Skeletal muscle cell (primary cell): Measurements from ENCODE around the gene FAM161A.
"Not testable (repeated sequence)": the region's sequence is repeated elsewhere in the genome, so short reads cannot be mapped to it uniquely, and the experiment has no call there.

ENCODE experiments used
- DNase-seq: peaks from one replicate; pipeline ENCODE4 v3.0.0-alpha.2; 2010; ENCODE audit warnings: low read depth
- H3K4me3 ChIP-seq: 2 replicates; pipeline ENCODE4 v1.5.1; 2011; ENCODE audit warnings: low read depth, mild to moderate bottlenecking, control low read depth, low read length, moderate library complexity

Gene FAM161A

DNA sequence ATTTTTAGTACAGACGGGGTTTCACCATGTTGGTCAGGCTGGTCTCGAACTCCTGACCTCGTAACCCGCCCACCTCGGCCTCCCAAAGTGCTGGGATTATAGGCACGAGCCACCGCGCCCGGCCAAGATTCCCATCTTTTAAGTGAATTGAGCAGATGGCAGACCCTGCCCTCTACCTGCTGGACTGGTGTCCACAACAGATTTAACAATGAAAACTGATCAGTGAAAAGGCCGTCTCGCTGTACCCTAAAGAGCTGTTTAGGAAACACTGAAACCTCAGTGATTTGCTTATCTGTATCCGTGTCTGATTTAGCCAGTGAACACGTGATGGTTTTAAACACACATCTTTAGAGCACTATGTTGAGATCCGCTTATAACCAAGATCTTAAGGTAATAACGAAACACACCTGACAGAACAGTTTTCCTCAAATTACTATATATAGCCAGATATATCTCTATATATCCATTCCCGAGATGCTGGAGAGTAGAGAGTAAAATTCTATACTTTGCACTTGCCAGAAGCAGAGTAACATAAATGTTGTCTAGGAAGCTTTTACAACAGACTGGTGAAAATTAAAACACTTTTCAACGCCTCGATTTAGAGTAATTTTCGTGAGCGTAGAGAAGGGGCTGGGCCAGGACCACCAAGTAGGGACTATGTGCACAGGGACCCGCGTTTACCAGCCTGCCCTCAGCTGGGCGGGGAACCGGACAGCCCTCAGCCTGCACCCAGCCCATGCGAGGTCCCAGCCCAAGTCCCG is 594 bp downstream of the FAM161A start:
- DNase-seq = no peak
- H3K4me3 ChIP-seq = peak overlapping the region; percentile 89

DNA sequence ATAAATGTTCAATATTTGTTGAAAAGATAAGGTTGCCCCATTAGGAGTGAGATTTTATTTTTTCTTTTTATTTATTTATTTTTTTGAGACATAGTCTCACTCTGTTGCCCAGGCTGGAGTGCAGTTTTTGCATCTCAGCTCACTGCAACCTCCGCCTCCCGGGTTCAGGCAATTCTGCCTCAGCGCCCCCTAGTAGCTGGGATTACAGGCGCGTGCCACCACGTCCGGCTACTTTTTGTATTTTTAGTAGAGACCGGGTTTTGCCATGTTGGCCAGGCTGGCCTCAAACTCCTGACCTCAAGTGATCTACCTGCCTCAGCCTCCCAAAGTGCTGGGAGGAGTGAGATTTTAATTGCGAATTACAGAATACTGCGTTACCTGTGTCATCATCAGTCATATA is 2.6 kb downstream of the FAM161A start:
- not testable (repeated sequence) for H3K4me3 ChIP-seq, DNase-seq

DNA sequence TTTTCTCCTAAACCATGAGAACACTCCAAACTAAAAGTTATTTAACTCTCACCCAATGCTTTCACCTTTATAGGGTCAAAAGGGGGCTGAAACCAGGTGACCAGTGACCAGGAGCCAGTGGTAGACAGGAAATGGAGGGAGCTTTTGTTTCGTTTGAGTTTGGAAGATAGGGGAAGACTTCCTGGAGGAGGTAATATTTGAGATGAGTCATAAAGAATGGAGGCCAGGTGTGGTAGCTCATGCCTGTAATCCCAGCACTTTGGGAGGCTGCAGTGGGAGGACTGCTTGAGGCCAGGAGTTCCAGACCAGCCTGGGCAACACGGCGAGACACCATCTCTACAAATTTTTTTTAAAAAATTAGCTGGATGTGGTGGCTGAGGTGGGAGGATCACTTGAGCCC is 8.5 kb downstream of the FAM161A start:
- no peak for DNase-seq
- H3K4me3 ChIP-seq = no peak overlapping the region

DNA sequence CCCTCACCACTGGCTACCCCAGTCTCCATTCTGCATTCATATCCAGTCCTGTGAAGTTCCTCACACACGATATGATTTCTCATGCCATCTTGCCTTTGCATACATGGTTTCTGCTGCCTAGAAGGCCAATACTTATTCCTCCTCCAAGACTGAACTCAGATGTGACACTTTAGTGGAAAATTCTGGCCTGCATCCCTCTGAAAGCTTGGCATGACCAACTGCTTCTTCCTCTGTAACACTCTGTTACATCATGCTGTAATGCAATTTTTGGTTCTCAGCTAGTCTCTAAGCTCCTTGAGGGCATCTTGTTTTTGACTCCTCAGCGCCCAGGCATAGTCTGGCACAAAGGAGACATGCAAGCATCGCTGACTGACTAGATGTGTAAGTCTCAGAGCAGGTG is 12.6 kb downstream of the FAM161A start:
- no peak overlapping the region for H3K4me3 ChIP-seq
- DNase-seq = no peak

DNA sequence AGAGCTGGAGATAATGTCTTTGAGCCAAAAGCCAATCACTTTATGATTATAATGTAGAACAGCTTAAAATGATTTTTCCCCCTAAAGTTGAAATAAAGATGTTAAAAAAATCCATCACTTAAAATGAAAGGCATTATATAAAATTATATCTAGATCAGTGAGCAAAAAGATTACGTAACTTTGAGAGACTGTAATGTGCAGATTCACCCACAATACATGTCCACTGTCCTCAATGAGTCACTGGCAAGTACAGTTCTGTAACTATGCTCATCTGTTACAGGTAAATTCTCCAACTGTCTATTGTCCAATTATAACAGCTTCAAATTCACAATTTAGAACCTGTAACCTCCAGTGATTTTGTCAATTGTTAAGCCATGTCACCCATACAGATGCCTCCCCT is 19.0 kb downstream of the FAM161A start:
- no peak for DNase-seq
- H3K4me3 ChIP-seq = no peak overlapping the region

DNA sequence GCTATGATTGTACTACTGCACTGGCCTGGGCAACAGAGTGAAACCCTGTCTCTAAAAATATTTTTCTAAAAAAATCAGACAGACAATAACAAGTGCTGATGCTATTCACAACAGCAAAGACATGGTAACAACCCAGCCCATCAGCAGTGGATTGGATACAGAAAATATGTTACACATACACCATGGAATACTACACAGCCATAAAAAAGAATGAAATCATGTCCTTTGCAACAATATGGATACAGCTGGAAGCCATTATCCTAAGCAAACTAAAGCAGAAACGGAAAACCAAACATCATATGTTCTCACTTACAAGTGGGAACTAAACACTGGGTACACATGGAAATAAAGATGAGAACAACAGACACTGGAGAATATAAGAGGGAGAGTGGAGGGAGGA is 19.9 kb downstream of the FAM161A start:
- H3K4me3 ChIP-seq = no peak overlapping the region
- no peak for DNase-seq

DNA sequence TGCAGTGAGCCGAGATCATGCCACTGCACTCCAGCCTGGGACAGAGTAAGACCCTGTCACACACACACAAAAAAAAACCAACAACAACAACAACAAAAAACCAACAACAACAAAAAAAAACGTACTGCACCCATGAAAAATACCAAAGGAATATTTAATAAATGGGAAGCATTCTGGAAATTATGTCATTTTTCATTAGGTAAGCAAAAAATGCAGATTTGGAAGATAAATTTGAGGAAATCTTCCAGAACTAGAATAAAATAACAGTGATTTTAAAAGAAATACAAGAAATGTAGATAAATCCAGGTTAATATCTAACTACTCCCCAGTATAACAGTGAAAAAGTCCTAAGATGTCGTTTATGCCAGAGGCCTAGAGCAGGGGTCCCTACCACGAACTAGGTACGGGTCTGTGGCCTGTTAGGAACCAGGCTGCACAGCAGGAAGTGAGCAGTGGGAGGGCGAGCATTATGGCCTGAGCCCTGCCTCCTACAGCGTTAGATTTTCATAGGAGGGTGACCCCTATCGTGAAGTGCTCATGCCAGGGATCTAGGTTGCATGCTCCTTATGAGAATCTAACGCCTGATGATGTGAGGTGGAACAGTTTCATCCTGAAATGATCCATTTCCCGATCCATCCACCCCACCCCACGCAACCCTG is 21.5 kb downstream of the FAM161A start:
- DNase-seq = no peak
- no peak overlapping the region for H3K4me3 ChIP-seq

DNA sequence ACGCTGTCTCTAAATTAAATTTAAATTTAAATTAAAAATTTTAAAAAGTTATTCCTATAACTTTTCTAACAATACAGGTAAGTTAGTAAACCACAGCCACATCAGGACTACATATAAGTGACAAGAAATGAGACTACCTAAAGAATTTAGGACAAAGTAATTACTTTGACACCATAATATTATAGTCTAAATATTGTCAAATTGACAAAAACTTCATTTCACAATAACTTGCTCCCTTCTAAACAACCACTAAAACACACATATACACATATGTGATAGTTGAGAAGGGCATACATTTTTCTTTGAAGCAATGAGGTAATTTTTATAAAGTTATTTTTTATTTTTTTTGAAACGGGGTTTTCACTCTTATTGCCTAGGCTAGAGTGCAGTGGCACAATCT is 31.6 kb downstream of the FAM161A start:
- DNase-seq = no peak
- H3K4me3 ChIP-seq = no peak overlapping the region

DNA sequence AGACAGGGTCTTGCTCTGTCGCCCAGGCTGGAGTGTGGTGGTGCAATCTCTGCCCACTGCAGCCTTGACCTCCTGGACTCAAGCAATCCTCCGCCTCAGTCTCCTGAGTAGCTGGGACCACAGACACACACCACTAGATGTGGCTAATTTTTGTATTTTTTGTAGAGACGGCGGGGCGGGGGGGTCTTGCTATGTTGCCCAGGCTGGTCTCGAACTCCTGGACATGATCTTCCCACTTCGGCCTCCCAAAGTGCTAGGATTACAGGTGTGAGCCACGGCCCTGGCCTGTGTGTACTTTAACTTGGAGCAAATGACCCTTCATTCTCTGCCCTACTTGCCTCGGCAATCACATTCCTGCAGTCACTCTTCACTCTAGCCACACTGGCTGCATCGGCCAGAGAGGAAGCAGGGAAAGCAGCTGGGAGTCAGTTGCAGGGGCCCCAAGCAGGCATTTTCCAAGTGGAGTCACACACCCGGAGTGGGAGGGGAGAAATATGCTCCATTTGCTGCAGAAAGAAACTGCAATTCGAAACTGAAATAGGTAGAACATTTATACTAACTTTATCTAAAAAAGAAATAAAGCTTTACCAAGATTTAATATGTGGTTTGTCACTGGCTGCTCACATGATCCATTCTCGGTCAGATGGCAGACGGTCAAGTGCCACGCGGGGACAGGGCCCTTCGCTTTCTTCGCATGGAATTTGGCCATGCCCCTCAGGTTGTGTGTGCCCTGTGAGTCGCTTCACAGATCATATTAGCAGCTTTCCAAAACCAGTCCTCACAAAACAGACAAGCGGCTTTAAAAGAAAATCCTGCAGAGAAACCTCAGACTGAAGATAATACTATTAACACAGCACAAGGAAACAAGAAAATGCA is 37.1 kb downstream of the FAM161A start:
- H3K4me3 ChIP-seq = no peak overlapping the region
- no peak for DNase-seq

DNA sequence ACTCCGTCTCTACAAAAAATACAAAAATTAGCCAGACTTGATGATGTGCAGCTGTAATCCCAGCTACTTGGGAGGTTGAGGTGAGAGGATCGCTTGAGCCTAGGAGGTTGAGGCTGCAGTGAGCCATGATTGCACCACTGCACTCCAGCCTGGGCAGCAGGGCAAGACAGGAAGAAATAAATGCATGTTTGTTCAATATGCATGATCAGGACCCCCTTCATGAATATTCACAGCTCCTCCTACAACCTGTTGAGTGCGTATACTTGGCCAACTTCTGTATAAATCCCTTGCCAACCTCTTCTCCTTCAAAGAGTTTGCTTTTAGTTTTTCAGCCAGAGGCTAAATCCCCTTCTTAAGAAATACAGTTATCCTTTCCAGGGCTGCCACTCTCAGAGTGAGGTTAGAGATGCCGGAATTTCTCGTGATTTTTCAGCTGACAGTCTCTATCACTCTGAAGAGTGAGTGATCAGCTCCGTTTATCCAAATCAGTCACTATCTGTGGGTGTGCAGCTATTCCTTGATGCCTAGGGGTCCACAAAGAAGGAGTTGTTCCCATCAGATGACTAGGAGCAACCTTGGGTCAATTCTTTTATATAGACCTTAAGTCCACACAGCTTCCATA is 39.2 kb downstream of the FAM161A start:
- no peak overlapping the region for H3K4me3 ChIP-seq
- no peak for DNase-seq

DNA sequence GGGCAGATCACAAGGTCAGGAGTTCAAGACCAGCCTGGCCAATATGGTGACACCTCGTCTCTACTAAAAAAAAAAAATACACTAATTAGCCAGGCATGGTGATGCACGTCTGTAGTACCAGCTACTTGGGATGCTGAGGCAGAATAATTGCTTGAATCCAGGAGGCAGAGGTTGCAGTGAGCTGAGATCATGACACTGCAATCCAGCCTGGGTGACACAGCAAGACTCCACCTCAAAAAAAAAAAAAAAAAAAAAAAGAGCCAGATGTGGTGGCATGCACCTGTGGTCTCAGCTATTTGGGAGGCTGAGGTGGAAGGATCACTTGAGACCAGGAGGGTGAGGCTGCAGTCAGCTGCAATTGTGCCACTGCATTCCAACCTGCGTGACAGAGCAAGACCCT is 40.5 kb downstream of the FAM161A start:
- not testable (repeated sequence) for DNase-seq, H3K4me3 ChIP-seq

DNA sequence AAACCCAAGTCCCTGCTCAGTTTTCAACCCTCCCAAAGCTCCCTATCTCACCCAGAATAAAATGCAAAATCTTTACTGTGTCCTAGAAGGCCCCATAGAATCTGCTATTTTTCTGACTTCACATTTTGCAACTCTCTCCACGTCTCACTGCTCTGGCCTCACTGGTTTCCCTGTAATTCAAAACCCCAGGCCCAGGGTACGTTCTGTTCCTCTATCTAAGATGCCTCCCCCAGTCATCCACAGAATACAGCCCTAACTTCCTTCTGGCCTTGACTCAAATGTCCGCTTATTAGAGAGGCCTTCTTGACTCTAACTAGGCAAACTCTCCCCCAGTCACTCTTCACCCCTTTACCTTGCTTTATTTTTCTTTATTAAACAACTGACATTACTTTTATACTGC is 42.0 kb downstream of the FAM161A start:
- peak; percentile 47 for DNase-seq
- no peak overlapping the region for H3K4me3 ChIP-seq

DNA sequence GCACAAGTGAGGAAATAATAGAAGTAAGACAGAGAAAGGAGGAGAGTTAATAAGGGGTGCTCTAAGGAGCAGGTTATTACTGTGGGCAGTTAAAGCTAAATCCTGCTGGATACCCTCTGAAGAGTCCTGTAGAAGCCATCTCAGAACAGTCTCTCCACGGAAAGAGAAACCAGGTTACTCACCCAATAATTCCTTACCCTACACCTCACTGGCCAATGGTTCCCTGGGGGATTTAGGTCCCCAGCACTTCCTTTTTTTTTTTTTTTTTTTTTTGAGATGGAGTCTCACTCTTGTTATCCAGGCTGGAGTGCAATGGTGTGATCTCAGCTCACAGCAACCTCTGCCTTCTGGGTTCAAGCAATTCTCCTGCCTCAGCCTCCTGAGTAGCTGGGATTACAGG is 43.7 kb downstream of the FAM161A start:
- DNase-seq, H3K4me3 ChIP-seq: not testable (repeated sequence)

DNA sequence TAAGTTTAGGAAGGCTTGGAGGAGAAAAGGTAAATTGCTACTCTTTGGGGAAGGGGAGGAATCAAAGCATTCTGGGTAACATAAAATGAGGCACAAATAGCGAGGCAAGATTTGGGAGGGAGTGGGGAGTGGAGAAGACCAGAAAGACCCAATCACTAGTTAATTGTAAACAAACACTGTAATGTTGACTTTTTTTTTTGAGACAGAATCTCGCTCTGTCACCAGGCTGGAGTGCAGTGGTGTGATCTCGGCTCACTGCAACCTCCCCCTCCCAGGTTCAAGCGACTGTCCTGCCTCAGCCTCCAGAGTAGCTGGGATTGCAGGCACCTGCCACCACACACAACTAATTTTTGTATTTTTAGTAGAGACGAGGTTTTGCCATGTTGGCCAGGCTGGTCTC is 45.2 kb downstream of the FAM161A start:
- not testable (repeated sequence) for H3K4me3 ChIP-seq, DNase-seq

DNA sequence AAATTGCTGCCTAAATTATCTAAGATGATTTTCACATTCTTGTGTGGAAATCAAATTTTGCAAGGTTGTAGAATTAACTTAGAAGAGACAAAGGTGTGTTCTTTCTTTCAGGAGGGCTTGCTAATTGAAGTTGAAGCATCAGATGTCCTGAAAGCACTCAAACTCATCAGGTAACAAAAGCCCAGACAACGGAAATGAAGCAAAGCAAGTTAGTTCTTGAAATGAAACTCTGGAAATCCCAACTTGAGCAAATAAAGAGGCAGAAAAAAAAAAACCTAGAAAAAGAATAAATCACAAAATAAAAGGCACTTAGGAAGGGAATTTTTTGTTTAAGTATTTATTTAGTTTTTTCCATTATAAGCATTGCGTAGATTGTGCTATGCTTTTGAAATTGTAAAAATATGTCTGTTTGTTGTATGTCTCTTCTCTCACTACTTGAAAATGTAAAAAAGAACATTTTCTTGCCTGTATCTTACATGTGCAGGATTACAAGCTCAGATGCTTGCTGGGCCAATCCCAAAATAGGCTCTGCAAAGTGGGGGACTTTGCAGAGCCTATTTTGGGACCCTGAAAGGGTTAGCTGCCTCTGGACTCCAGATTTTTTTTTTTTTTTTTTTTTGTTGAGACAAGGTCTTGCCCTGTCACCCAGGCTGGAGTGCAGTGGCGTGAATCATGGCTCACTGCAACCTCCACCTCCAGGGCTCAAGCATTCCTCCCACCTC is 46.7 kb downstream of the FAM161A start:
- no peak for DNase-seq

DNA sequence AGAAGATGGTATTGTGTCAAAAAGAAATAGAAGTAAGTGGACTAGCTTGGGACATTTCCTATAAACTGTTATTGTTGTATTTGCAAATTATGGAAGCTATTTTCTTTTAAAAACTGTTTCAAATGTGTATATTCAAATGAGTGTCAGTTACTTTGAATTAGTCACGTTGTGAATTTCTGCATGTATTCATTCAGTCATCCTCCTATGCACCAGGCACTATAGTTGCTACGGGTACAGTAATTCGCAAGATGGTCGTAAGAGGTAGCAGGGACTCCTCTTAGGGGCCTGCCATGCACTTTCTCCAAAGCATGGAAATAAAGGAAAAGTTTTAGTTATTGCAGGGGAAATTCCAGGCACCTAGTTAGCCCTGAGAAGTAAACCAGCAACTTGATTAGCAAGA is 51.3 kb downstream of the FAM161A start:
- no peak overlapping the region for H3K4me3 ChIP-seq
- DNase-seq = no peak

More for the DNA sequence above, 46.7 kb downstream of the FAM161A start:
- H3K4me3 ChIP-seq = no peak overlapping the region

DNA sequence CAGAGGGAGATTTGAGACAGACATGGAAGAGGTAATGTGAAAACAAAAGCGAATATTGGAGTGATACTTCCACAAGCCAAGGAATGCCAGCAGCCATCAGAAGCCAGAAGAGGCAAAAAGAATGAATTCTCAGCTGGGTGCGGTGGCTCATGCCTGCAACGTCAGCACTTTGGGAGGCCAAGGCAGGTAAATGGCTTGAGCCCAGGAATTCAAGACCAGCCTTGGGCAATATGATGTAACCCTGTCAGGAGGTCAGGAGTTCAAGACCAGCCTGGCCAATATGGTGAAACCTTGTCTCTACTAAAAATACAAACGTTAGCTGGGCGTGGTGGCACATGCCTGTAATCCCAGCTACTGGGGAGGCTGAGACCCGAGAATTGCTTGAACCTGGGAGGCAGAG is 54.8 kb downstream of the FAM161A start:
- H3K4me3 ChIP-seq = no peak overlapping the region
- DNase-seq = no peak

DNA sequence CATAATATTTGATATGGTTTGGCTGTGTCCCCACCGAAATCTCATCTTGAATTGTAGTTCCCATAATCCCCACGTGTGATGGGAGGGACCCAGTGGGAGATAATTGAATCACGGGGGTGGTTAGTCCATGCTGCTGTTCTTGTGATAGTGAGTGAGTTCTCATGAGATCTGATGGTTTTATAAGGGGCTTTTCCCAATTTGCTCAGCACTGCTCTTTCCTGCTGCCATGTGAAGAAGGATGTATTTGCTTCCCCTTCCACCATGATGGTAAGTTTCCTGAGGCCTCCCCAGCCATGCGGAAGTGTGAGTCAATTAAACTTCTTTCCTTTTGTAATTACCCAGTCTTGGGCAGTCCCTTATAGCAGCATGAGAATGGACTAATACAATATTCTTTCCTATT is 56.4 kb downstream of the FAM161A start:
- DNase-seq, H3K4me3 ChIP-seq: not testable (repeated sequence)

DNA sequence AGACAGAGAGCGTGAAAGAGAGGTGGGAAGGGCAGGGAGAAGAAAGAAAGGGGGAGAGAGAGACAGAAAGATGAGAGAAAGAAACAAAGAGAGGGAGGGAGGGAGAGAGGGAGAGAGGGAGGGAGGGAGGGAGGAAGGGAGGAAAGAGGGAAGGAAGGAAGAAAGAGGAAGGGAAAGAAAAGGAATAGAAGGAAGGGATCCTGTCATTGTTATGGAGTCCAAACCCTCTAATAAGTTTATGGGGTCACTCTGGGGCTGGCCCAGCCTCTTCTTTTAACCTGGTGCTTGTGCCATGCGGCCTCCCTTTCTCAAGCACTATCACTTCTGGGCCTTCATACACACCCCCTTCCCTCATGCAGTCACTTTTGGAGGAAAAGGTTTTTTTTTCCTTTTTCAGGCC is 58.5 kb downstream of the FAM161A start:
- DNase-seq = no peak
- no peak overlapping the region for H3K4me3 ChIP-seq
